Renal cortical epithelial cell (primary cell): ENCODE results near the gene TTF2. TPM values are rescaled to one million over a fixed set of nuclear protein-coding genes. Genes with fewer than 3 reads are reported as not detected.
"Not testable (repeated sequence)": the region's sequence is repeated elsewhere in the genome, so short reads cannot be mapped to it uniquely, and the experiment has no call there.

Experiments
- DNase-seq: peaks from one replicate; pipeline ENCODE4 v3.0.0-alpha.2; 2011; ENCODE audit warnings: low read depth
- total RNA-seq: library from RNA; depleted of rRNA; stranded (reverse); fragments of >200 nt; gene quantifications from 2 replicates; pipeline ENCODE4 v1.2.3, GENCODE V29; 2014

Gene TTF2
- total RNA-seq, 1 donor from 2014 or later = 17.9 TPM

- peak; percentile 67 for DNase-seq
Observed at GRCh38 chr1:117093870-117094621, 33.9 kb downstream of the TTF2 start.

GRCh38 chr1:117094841-117095604, 34.9 kb downstream of the TTF2 start:
- DNase-seq = peak; percentile 18

- DNase-seq = no peak
Observed at GRCh38 chr1:117096951-117097408, 36.9 kb downstream of the TTF2 start.

- DNase-seq = no peak
Observed at GRCh38 chr1:117097443-117097842, 37.3 kb downstream of the TTF2 start.

- no peak for DNase-seq
Observed at GRCh38 chr1:117098287-117098890, 38.3 kb downstream of the TTF2 start.

GRCh38 chr1:117101334-117101733, 41.2 kb downstream of the TTF2 start:
- no peak for DNase-seq

GRCh38 chr1:117101858-117102257, 41.7 kb downstream of the TTF2 start:
- DNase-seq = not testable (repeated sequence)

GRCh38 chr1:117104986-117105385, 44.9 kb downstream of the TTF2 start:
- no peak for DNase-seq

GRCh38 chr1:117105722-117106121, 45.6 kb downstream of the TTF2 start:
- no peak for DNase-seq

- DNase-seq = no peak
Observed at GRCh38 chr1:117106478-117106877, 46.4 kb downstream of the TTF2 start.

- DNase-seq = no peak
Observed at GRCh38 chr1:117107364-117107763, 47.2 kb downstream of the TTF2 start.

- peak; percentile 54 for DNase-seq
Observed at GRCh38 chr1:117110774-117111173, 50.6 kb downstream of the TTF2 start.

GRCh38 chr1:117112047-117112717, 52.1 kb downstream of the TTF2 start:
- no peak for DNase-seq

GRCh38 chr1:117113199-117113598, 53.1 kb downstream of the TTF2 start:
- no peak for DNase-seq

- no peak for DNase-seq
Observed at GRCh38 chr1:117114877-117115276, 54.8 kb downstream of the TTF2 start.

- DNase-seq = no peak
Observed at GRCh38 chr1:117116090-117116783, 56.1 kb downstream of the TTF2 start.

GRCh38 chr1:117116784-117117130, 56.6 kb downstream of the TTF2 start:
- no peak for DNase-seq

- no peak for DNase-seq
Observed at GRCh38 chr1:117117697-117118096, 57.6 kb downstream of the TTF2 start.

GRCh38 chr1:117118137-117118536, 58.0 kb downstream of the TTF2 start:
- no peak for DNase-seq

GRCh38 chr1:117119144-117119543, 59.0 kb downstream of the TTF2 start:
- DNase-seq = not testable (repeated sequence)

- peak; percentile 13 for DNase-seq
Observed at GRCh38 chr1:117120774-117121588, 60.9 kb downstream of the TTF2 start.
